GM12801 (cell line): Measurements from ENCODE around the gene PCK2.

Source experiments
- CTCF ChIP-seq: IDR thresholded peaks from one replicate; pipeline ENCODE4 v1.5.1; 2011; ENCODE audit warnings: control low read depth; ENCODE audit not compliant: insufficient read length; ENCODE audit errors: extremely low read depth

The PCK2 gene

DNA sequence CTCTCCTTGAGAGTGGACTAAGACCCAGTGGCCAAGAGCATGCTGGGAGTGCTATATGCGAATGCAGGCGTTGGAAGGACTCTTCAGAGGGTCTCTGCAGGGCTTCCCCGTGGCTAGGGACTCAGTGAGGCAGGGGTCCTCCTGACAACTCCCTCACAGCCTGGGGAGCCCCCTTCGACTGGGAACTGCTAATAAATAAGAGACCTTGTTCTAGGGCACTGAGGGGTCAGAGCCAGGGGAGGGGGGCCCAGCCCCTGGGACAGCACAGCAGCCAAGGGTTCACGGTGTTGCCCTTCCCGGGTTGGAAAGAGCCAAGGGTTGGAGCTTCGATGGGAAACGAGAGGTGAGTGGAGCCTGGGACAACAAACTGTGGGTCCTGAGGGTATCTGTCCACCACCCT is 28.7 kb upstream of the PCK2 start:
- TF ChIP-seq CTCF = no peak

GRCh38 chr14:24066496-24067132 is 27.5 kb upstream of the PCK2 start:
- no peak for TF ChIP-seq CTCF

DNA sequence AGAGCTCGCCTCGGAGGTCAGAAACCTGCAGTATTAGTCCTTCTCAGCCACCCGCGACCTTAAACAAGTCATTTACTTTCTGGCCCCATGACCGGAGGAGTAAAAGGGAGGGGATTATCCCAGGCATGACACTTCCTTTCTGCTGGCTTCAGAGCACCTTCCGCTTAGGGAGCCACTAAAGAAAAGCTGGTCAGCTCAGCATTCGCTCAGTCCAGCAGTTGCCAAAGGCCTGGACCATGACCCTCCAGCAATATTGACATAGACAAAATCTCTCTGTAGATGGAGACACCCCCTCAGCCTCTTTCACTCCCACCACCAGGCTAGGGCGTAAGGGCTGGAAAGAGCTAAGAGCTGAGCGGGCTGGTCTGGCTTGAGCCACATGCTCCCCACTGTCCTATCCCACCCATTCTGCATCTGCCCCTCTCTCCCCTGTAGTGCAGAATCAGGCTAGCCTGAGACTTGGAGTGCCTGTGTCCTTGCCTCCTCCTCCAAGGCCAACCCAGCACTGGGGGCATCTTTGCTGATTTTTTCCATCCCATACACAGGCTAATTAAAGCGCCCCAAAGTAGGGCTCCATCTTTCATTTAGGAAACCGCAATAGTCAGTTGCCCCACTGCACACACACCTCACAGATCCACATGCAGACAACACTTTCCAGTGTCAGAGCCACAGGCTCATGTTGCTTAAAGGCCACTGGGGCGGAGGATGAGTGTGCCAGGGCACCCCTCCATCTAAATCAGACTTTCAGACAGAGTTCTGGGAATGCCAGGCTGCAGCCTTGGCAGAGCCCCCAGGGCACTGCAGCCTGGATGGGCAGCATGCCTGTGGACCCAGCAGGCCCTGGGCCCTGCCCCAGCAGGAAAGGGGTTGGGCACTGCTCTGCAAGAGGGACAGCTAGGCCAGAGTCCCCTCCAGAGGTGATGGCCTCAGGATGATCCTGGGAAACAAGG is 26.7 kb upstream of the PCK2 start:
- no peak for TF ChIP-seq CTCF

- no peak for TF ChIP-seq CTCF
Observed at GRCh38 chr14:24068711-24069410, 25.2 kb upstream of the PCK2 start.

DNA sequence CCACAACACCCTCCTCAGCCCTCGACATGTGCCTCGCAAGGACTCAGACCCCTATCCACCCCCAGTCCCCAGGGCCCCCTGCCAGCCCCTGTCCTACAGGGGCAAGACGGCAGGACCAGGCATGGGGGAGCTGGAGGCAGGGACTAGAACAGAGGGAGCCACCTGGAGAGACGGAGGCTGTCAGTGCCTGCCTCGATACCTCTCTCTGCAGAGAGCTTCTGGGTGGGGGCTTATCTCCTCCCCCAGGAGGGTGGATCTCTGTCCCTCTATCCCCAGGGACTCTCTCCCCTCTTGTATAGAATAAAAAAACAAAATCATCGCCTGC is 24.7 kb upstream of the PCK2 start:
- no peak for TF ChIP-seq CTCF

GRCh38 chr14:24070285-24071143 is 23.6 kb upstream of the PCK2 start:
- TF ChIP-seq CTCF = no peak
